Stimulated activated naive CD8-positive, alpha-beta T cell treated with anti-CD3 and anti-CD28 coated beads, Interleukin-15, Interleukin-2, amounts not matched to agents 100 U/mL and 50 U/mL, for 24 hours (primary cell): Measurements from ENCODE around the gene SEZ6L.

Source experiments
- ATAC-seq: fragments of 150-1000 bp; cut with Tn5 transposase; one replicate; pipeline ENCODE4 v1.10.0; 2021
- DNase-seq: peaks from one replicate; pipeline ENCODE4 v3.0.0; 2021

Gene SEZ6L

DNA sequence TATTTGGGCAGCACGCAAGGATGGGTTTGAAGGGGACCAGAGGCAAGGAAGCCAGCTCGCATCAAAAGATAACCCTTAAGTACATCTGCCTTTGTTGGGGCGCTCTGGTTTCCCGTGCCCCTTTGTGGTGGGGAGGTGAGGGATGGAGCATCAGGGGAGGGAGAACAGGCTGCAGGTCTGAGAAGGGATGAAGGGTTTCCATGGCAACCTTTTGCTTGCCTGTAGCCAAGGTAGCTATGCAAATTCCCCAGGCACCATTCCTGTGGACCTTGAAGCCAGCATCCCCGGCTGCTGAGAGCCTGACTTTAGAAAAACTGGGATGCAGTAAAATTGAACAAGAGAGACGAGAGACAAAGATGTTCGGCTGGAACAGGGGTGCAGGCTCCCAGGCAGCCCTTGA lies 75.7 kb downstream of the SEZ6L start:
- ATAC-seq (no peak), DNase-seq (no peak)

DNA sequence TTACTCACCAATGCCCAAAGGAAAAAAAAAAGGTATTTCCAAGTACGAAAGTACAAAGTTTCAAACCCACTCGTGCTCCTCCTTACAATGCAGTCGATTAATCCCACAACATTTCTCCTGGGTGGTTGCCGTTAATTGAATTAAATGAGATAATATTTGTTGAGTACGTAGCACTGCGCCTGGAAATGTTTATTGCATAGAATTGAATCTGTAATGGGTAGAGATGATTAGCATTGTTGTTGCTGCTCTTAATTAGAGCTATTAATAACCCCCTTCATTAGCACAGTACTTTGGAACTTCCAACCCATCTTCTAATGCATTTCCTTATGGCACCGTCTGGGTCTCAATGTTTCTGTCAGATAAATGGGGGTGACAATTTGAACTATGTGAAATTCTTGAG lies 77.3 kb downstream of the SEZ6L start:
- ATAC-seq, result no peak
- no peak for DNase-seq

DNA sequence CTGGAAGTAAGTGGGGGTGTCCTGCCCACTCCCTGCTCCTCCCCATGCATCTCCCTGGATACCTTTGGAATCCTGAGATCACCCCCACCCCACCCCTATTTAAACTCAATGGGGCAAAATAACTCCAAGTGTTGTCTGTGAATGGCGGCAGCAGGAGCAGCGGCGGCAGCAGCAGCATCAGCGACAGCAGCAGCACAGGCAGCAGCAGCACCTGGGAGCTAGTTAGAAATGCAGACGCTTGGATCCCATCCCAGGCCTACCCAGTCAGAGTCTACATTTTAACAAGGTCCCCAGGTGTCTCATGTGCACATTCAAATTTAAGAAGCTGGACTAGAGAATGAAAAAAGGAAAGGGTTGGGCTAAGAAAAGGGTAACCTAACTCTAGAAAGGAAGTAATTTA lies 82.6 kb downstream of the SEZ6L start:
- DNase-seq, result no peak
- no peak for ATAC-seq

DNA sequence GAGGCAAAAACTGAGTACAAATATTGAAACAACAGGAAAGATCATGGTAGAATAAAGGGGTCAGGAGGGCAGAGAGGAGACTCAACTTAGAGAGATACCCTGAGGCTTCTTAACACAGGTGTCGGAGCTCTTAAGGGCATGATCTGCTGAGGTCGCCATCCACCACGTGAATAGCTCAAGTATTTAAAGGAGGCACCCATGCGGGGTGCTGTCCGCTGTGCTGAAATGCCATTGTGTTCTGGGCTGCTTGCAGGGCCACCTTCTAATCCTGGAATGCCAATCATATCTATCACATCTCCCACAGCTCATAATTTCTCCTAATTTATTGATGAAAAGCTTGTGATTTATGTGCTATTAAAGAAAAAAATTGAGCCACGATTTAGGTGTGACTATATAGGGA lies 90.2 kb downstream of the SEZ6L start:
- no peak for ATAC-seq
- peak; percentile 14 for DNase-seq

DNA sequence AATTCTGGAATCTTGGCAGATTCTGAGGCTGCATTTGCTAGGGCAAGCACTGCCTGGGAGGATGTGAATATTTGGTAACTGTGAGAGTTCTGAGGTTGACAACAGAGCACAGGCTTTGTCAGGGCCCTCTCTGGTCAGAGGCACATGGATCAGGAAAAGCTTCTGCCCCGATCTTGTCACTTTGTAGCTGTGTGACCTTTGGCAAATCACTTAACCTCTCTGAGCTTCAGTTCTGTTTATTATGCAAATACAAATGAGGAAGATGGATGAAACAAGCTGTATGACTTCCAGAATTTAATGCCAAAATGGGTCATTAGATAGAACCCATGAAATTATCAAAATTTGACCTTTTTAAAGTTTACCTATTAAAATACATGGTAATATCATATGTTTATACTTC lies 94.9 kb downstream of the SEZ6L start:
- DNase-seq (no peak), ATAC-seq (no peak)

DNA sequence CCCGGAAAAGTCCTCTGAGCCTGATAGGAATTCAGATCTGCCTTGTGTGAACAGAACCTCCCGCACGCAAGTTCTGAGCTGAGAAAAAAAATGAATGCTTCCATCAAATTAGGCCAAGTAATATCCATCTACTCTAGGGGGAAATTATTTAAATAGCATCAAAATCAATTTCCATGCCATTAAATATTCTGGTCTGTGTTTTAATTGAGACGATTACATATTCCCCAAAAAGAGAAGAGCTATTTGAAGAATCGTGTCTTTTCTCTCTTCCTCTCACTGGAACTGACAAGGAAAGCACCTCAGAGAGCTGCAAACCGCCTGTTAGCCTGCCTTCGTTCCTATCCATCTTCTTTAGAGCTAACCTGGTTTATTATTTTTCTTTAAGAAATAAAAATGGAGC lies 96.0 kb downstream of the SEZ6L start:
- no peak for ATAC-seq
- no peak for DNase-seq

DNA sequence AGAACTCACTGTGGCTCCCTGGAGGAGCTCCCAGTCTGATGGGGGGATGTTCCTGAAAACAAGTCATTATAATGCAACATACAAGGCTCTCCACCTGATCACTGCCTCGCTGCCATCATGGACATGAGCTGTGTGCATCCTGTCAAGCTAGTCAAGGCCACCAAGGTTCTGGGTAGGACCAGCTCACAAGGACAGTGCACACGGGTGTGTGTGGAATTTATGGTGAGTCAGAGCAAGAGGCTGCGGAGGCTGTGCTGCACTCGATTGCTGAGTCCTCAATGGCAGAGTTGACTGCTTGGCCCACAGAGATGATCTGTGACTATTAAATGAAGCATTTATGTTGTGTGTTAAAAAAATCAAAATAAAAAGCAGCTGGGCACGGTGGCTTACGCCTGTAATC lies 96.6 kb downstream of the SEZ6L start:
- DNase-seq (no peak), ATAC-seq (no peak)

DNA sequence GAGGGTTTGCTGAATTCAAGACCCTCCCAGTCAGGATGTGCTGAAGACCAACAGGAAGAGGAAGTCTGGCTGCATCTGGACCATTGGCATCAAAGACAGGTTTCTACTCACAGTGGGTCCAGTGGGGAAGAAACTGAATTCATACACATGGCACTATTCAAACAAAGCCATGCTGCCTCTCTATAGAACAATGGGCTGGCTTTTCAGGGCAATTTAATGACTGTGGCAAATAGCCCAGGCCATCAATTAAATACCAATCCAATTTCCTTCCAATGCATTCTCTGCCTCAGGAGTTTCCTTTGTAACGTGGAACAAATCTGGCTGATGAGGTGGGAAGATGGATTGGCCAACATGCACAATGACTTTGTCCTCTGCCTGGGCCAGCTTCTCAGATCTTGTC lies 98.6 kb downstream of the SEZ6L start:
- DNase-seq (no peak), ATAC-seq (no peak)

DNA sequence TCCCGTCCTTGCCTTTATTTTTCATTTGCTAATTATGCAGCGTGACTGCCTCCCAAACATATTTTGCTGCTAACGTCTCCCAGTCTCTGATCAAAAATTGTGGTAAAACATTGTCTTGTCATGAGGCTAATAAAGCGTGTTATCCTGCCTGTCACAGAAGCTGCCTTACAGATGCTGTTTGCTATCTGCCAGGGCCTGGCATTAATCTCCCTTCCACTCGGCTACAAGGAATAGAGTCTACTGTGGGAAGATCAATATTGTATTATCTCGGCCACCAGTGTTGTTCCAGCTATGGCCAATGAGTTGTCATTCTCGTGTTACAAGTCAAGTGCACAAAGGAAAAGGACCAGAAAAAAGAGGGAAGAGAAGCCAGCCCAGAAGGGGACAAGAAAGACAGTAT lies 100.3 kb downstream of the SEZ6L start:
- no peak for ATAC-seq
- no peak for DNase-seq

DNA sequence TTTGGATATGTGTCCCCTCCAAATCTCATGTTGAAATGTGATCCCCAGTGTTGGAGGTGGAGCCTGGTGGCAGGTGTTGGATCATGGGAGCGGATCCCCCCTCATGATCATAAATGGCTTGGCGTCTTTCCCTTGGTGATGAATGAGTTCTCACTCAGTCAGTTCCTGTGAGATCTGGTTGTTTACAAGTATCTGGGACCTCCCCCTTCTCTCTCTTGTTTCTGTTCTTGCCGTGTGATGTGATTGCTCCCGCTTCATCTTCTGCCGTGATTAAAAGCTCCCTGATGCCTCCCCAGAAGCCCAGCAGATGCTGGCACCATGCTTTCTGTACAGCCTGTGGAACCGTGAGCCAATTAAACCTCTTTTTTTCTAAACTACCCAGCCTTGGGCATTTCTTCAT lies 102.2 kb downstream of the SEZ6L start:
- ATAC-seq (no peak), DNase-seq (no peak)

DNA sequence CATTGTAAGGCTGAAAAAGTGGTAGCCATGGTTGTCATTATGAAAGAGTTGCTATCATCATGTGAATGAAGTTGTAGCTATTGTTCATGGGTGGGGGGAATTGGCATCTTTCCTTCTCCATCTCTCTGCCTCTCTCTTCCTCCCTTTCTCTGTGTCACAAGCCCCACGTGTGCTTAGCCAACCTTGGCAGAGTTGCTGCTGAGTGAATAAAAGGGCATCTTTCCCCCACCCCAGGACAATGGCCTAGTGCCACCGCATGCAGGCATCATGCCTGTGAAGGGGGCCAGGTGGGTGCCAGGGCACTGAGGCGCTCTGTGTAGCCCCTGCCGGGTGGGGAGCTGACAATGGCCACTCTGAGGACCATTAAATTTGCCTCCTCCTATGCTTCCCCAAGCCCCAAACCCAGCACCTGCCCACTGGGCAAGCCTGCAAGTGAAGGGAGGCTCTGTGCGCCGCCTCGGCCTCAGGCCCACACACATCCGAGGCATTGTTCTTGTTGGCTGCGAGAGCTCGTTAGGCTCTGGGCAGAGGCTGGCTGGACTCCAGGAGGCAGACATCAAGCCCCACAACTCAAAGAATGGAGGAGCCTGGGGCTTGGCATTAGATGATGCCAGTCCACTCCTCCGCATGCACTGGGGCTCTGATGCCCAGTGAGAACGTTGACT lies 103.9 kb downstream of the SEZ6L start:
- ATAC-seq, result no peak
- no peak for DNase-seq

DNA sequence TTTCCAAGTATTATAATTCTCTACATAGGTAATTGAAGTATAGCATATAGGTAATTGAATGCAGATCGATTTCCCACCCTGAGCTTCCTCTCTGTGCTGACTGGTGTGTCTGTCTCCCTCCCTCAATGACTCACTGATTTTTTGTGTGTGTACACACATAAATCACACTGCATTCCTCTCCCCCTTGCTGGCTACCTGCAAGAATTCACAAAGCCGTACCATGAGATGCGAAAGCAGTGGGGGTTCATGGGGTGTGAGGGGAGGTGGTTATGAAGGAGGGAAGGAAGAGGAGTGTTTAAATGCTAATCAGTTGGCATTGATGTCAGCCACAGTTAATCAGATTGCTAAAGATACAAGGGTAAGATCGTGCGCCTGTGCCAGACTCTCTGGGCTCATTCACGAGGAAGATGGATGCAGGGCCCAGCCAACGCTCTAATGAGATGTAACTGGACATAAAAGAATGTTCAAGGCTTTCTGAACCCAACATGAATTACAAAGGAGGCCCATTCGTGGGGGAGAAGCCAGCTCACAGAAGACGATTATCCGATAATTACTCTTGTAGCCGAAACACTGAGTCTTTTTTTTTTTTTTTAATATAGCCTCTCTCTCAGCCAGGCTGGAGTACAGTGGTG lies 107.4 kb downstream of the SEZ6L start:
- no peak for DNase-seq
- ATAC-seq, result no peak

DNA sequence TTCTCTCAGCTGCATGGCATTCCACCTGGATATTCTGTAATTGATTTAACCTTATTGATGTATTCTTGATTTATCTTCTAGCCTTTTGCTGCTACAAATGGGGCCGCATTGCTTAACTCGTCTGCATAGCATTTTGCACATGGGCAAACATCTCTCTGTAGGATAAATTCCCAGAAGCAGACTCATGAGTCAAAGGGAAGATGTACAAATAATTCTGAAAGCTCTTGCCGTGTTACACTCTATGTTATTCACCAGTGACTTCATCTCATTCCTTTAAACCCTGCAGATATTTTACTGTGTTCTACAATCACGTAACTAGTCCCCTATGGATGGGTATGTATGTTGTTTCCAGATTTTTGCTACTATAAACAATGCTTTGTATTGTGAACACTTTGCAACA lies 112.7 kb downstream of the SEZ6L start:
- DNase-seq, result no peak
- ATAC-seq, result no peak

DNA sequence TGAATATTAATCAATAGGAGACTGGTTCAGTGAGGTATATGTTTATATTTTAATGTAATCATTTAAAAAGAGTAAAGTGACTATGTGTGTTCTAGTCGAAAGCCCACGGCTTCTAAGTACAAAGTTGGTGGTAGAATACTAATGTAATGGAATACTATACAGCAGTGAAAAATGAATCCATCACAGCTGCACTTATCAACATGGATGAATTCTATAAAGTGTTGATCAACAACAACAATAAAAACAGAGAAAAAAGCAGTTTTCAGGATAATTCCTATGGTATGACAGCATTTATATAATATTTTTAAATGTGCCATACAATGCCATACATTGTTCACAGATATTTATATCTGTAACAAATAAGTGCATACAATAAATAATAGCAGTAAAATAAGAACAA lies 114.1 kb downstream of the SEZ6L start:
- no peak for DNase-seq
- ATAC-seq, result no peak

DNA sequence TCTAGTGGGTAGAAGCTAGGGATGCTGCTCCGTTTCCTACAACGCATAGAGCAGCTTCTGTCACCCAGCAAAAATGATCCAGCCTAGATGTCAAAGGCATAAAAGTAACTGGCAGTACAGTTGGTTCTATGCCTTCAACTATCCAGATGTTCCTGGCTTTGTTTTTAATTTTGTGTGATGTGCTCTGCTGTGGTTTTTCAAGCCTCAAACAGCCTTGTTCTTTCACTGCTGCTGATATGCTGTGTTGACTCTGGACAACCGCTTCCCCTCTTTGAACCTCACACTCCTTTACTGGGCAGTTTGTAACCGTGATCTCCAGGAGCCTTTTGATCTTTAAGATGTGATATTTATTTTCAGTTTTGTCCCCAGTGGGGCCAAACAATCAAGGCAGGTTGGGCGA lies 116.4 kb downstream of the SEZ6L start:
- ATAC-seq, result no peak

DNA sequence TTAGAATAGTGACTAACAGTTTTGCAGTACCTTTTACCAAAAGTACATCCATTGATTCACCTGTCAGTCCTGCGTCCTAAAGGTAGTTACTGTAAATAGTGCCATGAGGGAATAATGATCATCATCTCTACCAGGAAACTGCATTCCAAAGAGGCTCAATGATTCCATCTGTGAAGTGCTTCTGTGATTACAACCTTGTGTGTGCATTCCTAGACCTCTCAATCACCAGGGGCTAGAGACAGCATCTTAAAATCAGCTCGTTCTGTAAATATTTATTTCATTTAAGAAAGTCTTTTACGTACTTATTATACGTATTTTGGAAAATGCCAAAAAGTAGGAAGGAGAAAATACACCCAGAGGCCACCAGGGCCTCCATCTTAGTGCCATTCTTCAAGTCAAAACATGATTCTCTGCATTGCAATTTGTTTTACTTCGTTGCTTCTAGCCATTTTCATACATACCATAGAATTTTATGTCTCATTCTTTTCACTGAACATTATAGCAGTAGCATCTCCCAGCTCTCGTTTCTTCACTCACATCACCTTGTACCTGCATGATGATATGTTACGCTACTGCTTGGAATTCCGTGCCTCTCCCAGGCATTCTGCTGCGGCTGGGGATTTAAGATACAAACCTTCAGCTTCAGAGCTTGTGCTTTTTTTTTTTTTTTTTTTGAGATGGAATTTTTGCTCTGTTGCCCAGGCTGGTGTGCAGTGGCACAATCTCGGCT lies 117.0 kb downstream of the SEZ6L start:
- ATAC-seq (no peak), DNase-seq (no peak)

More for the DNA sequence above, 116.4 kb downstream of the SEZ6L start:
- DNase-seq, result no peak

DNA sequence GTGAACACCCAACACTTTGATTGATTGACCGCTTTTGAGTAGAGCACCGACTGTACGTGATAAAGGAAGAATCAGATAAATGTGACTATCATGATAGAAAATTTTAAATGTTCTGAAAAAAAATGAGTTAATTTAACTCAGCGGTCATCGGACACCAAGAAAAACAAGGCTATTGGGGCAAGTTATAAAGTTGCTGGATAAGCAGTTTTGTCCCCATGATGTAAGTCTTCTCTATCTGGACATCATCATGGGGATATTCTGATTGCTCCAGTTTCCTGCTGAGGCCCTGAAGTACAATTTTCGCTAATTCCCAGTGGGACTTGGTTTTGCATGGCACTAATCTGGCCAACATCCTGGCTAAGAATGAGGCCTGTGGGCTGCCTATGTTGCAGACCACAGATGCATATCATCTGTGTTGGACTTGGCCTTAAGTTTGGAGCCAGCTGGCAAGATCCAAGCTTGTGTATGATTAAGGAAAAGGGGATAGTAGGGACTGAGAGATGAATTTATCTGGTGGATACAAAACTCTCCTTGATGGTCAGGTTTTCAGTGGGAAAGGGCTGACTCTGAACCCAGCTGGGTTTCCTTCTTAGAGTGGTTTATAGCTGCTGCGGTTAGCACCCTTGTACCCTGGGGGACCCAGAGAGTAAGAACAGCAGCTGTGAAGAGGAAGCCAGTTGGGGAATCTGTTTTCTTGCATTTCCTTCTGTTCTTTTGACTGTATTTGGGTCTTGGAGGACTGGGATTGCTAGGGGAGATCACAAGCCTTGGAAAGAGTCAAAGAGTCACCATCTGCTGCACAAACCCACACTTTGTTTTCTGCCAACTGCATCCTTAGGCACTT lies 118.3 kb downstream of the SEZ6L start:
- DNase-seq (no peak), ATAC-seq (no peak)

DNA sequence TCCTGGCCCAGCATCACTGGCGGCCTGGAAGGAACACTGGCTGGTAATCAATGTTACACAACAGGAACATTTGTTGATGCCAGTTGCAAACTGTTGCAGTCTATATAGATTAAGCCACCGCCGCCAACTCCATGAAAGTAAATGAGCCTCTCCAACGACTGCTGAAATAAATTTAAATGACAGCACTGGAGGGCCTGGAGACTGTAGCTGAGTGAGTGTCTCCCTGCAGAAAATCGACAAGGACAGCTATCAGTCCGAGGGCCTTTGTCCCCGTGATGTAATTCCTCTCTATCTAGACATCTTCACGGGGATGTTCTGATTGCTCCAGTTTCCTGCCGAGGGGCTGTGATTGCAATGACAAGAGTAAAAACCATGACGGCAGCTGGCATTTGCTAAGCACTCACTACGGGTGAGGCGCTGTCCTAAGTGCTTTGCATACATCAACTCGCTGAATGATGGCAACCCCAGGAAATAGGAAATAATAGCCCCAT lies 120.4 kb downstream of the SEZ6L start:
- no peak for ATAC-seq
- no peak for DNase-seq

DNA sequence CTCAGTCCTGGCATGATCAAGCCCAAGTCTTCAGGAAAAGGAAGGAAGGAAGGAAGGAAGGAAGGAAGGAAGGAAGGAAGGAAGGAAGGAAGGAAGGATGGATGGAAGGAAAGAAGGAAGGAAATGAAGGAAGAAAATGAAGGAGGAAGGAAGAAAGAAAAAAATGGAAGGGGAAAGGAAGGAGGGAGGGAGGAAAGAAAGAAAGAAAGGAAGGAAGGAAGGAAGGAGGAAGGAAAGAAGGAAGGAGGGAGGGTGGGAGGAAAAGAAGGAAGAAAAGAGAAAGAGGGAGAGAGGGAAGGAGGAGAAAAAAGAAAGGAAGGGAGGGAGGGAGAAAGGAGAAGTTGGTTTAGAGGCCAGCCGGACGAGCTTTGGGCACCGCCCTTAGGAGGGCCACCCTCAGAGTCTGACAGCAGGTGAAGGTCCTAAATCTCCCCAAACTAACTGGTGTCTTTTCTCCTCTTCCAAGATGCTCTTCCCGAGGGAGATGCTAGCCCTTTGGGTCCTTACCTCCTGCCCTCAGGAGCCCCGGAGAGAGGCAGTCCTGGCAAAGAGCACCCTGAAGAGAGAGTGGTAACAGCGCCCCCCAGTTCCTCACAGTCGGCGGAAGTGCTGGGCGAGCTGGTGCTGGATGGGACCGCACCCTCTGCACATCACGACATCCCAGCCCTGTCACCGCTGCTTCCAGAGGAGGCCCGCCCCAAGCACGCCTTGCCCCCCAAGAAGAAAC lies 122.8 kb downstream of the SEZ6L start:
- ATAC-seq, result no peak

DNA sequence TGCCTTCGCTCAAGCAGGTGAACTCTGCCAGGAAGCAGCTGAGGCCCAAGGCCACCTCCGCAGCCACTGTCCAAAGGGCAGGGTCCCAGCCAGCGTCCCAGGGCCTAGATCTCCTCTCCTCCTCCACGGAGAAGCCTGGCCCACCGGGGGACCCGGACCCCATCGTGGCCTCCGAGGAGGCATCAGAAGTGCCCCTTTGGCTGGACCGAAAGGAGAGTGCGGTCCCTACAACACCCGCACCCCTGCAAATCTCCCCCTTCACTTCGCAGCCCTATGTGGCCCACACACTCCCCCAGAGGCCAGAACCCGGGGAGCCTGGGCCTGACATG lies 123.4 kb downstream of the SEZ6L start:
- ATAC-seq, result no peak
- DNase-seq, result no peak

More for the DNA sequence above, 122.8 kb downstream of the SEZ6L start:
- no peak for DNase-seq

DNA sequence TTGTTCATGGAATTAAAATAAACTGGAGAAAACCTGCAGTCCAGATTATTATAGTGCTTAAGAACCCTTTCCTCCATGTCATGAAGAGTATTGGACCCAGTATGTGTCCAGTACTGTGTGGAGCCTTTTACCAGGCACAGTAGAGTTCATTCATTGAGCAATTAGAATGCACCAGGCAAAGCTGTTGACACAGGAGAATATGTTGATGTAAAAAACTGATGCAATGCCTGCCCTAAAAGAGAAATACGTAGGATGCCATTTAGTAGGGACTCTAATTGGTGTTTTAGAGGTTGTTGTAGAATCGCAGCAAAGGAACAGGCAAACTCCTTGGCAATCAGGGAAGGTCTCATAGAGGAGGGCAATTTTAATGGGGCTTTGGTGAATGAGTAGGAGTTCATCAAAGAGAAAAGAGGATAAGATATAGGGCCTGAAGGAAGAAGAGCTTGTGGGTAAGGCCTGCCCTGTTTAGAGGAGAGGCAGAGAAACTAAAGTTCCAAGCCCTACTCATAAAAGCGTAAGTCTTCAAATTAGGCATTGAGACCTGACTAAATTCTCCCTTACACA lies 126.4 kb downstream of the SEZ6L start:
- no peak for ATAC-seq
- DNase-seq, result no peak
